ENCODE results near the gene CEBPG.

CEBPG gene

GRCh38 chr19:33406521-33407139, 33.1 kb downstream of the CEBPG start:
- peak; percentile 84 for DNase-seq (ENCODE audit: low spot score)

DNA sequence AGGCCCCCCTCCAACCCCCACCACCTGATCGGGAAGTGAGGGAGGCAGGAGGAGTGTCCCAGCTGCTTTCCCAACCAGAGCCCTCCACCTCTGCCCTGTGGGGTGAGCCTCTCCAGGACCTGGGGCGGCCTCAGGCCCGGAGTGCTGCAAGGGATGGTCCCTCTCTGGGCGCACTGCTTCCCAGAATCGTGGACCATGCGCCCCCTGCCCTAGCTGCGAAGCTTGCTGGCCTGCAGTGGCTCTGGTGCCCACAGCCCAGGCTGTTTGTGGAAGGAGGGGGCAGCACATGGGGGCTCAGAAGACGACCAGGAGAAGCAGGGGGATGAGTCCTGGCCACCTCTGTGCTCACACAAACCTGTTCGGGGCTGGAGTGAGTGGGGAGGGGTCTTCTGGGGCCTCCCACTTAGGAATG, 33.6 kb downstream of the CEBPG start:
- no peak for DNase-seq (ENCODE audit: low spot score)

- no peak for DNase-seq (ENCODE audit: low spot score)
These were observed 34.2 kb downstream of the CEBPG start for GRCh38 chr19:33407716-33408115.

- DNase-seq (ENCODE audit: low spot score) = no peak
These were observed 34.6 kb downstream of the CEBPG start for GRCh38 chr19:33408116-33408515.

DNA sequence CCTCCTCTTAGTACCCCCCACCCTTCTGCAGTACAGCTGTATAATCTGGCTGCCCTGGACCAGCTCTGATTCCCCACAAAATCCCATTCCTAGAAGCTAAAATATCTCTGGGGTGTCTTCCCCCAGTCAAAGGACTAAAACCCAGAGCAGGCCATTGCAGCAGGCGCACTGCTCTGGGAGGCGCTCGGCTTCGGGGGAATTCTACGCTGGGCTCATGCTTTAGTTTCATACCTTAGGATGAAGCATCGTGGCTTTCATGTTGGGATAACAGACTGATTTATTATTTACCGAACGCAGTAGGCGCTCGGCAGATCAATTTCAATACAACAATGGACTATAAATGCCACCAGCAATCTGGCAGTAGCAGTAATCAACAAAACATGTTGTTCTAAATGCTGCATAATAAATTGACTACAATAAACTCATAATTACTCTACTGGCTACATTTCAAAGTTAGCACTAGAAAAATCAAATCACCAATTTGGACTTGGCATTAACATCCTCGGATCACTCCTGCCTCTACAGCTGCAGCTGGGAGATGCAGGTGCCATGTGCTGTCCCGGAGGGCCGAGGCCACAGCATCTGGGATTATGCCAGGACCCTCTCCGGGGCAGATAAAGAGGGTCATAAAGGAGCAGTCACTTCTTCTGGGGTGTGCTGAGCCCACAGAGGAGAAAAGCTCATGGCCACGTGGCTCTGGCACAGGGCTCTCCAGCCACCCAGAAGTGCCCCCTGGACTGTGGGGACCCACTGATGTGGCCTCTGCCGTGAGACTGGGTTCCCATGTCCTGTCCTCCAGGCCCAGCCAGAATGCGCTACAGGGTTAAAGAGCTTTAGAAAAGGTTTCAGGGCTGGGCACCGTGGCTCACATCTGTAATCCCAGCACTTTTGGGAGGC, 35.3 kb downstream of the CEBPG start:
- DNase-seq (ENCODE audit: low spot score) = no peak

DNA sequence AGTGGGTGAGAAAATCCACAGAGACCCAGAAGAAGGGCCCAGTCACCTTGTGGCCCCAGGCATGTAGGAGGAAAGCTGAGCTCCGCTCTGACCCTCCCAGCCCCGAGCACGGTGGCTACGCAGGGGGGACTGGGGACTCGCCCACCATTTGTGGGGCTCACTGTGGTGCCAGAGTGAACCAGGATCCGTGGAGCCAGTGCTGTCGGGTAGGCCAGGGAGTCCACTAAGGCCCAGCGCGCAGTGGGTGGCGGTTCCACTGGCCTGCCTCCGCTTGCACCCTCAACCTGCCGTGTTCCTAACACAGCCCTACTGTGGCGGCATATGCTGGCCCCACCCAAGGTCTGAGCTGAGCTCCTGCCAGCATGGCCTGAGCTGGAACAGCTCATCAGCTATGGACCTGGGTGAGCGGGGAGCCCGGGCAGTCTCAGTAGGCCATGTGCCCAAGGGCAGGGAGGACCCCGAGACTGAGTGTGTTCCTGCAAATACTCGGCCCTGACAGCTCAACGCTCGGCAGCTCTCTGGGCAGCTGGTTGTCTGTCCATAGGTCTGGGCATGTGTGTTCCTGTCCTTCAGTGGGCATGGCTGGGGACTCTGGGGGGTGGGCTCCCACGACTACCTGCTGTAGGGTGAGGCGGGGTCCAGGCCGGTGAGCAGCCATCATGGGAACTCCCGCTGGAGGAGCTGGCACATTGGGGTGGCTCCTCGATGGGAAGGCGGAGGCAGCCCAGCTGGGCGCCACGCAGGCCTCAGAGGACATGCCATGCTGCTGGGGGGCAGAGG, 36.6 kb downstream of the CEBPG start:
- DNase-seq (ENCODE audit: low spot score) = no peak

- no peak for DNase-seq (ENCODE audit: low spot score)
These were observed 37.4 kb downstream of the CEBPG start for GRCh38 chr19:33410915-33411401.

GRCh38 chr19:33411621-33412180, 38.2 kb downstream of the CEBPG start:
- no peak for DNase-seq (ENCODE audit: low spot score)

DNA sequence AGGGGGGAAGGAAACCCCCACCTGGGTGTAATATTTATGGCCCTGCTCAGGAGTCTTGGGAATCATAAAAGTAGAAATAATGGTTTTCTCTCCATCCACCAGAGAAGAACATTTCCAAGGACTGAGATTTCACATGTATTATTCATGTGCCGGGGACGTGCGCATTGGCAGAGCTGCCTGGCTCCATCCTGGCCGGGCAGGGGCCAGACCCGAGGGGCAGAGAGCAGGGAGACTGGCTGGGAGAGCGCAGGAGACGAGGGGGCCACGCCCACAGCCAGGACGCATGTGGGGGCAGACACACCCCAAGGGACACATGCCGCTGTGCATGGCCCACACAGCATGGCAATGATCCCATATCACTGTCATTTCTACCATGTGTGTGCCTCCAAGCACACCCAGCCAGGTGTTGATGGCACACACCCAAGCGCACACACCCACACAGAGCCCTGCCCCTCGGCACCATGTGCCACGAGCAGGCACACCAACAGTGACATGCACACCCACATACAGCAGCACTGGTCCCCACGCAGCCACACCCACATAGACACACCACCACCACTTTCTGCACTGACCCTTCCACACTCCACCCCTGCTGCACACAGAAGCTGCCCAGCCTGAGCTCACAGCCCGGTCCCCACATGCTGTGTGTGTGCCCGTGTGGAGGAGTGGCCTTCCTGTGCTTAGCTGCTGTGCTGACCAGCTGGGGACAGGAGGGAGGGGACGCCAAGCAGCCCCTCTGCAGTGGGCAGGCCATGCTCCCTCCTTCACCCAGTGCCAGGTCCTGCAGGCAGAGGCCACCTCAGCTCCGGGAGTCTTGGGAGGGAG, 39.3 kb downstream of the CEBPG start:
- no peak for DNase-seq (ENCODE audit: low spot score)

DNA sequence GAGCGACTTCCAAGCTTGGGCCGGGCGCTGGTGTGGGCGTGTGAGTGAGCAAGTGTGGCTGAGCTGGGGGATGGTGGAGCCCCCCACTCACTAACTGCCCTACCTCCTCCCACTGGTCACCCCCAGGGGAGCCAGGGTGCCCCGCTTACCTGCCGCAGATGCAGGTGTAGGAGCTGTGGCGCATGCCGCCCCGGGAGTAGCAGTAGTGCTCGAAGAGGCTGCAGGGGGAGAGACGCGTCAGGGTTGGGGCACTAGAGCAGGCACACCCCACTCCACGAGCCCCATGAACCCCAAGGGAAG, 39.9 kb downstream of the CEBPG start:
- DNase-seq (ENCODE audit: low spot score) = no peak

DNA sequence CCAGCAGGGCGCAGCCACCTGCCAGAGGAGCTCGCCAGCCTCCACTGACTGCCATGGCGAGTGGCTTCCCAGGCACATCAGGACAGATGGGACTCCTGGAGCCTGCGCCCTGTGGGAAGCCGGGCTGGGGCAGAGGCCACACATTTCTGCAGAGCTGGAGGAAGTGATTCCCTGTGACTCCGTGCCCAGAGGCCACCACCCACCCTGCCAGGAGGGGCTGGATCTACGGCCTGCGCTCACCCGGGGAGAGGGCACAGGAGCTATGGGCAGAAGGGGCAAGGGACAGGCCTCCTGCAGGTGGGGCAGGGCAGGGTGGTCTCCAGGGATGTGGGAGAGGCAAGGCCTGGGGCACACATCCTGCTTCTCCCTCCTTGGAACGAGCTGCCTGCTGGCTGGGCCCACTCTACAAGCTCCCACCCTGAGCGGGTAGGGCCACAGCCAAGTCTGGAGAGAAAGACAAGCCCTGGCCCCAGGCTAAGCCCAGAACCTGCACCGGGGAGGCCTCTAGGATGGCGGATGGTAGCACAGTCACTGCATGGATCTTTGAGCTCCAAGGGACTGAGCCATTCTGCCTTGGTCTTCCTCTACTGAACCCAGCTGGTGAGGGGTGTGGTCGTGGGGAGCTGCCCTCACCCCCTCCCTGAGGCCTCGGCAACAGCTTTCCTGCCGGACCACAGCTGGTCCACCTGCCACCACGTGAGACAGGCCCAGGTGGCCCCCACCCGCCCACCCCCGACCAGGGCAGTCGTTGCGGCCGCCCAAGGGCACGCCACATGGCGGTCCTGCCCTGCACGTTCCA, 40.6 kb downstream of the CEBPG start:
- no peak for DNase-seq (ENCODE audit: low spot score)

- no peak for DNase-seq (ENCODE audit: low spot score)
These were observed 41.4 kb downstream of the CEBPG start for GRCh38 chr19:33414667-33415605.

GRCh38 chr19:33416307-33417215, 43.1 kb downstream of the CEBPG start:
- DNase-seq (ENCODE audit: low spot score) = no peak

- DNase-seq (ENCODE audit: low spot score) = no peak
These were observed 44.2 kb downstream of the CEBPG start for GRCh38 chr19:33417751-33418150.

GRCh38 chr19:33418461-33418860, 45.0 kb downstream of the CEBPG start:
- no peak for DNase-seq (ENCODE audit: low spot score)

- DNase-seq (ENCODE audit: low spot score) = no peak
These were observed 45.6 kb downstream of the CEBPG start for GRCh38 chr19:33418871-33419787.

DNA sequence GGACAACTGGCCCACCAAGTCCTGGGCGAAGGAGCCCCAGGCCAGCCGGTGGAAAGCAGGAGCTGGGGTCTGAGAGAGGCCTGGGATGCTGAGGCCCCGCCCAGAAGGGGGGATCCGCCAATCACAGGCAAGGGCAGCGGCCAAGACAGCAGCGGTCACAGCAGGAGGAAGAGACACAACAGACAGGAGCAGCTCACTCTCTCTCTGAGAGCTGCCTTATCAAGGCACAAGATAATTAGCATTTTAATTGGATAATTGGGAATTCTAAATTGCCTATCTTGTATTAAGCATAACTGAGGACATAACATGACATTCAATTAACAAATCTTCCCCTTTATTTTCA, 46.2 kb downstream of the CEBPG start:
- DNase-seq (ENCODE audit: low spot score) = no peak

- no peak for DNase-seq (ENCODE audit: low spot score)
These were observed 47.3 kb downstream of the CEBPG start for GRCh38 chr19:33420821-33421220.

Data from left forelimb (tissue), 1 donor.